Activated T-helper 2 cell treated with anti-CD3 and anti-CD28 coated beads, Interferon-gamma antibody, Interleukin-2, Interleukin-4, amounts not matched to agents 10 μg/mL and 5 μg/mL and 100 μg/mL, durations not matched to agents 14 hours and 24 hours and 36 hours (primary cell): Measurements from ENCODE around the gene SYNGAP1. TPM values are rescaled to one million over a fixed set of nuclear protein-coding genes. Genes with fewer than 3 reads are reported as not detected.

Experiments
- DNase-seq: peaks from one replicate; pipeline ENCODE4 v3.0.0; 2021; ENCODE audit warnings: low spot score
- H3K27ac Mint-ChIP-seq: one replicate; pipeline ENCODE4 v1.8.0; 2021; ENCODE audit warnings: mixed read lengths
- H3K27me3 Mint-ChIP-seq: one replicate; pipeline ENCODE4 v1.8.0; 2021; ENCODE audit warnings: low read depth, mixed read lengths
- H3K36me3 Mint-ChIP-seq: one replicate; pipeline ENCODE4 v1.8.0; 2021; ENCODE audit warnings: low read depth, mixed read lengths
- H3K4me1 Mint-ChIP-seq: one replicate; pipeline ENCODE4 v1.8.0; 2021; ENCODE audit warnings: low read depth, mixed read lengths
- H3K4me3 Mint-ChIP-seq: one replicate; pipeline ENCODE4 v1.8.0; 2021; ENCODE audit warnings: low read depth, mild to moderate bottlenecking, moderate library complexity, mixed read lengths
- H3K9me3 Mint-ChIP-seq: one replicate; pipeline ENCODE4 v1.8.0; 2021; ENCODE audit warnings: mixed read lengths
- intact Hi-C: fragments of 100-400 bp; cut with micrococcal nuclease; formaldehyde crosslinking; loops from one replicate; pipeline ENCODE4 v1.15.1; 2023
- total RNA-seq: library from RNA; stranded (reverse); gene quantifications from 2 replicates; pipeline ENCODE4 v1.2.3, GENCODE V29; 2022

The SYNGAP1 gene
- total RNA-seq, 1 donor from 2014 or later, result 60.1 TPM

GRCh38 chr6:33410050-33410710, 9.7 kb upstream of the SYNGAP1 start:
- Mint-ChIP-seq H3K9me3 (no peaks in the 10 kb centered on the region), H3K4me3 (peak overlapping the region; percentile 88), H3K27me3 (no peaks in the 10 kb centered on the region), H3K27ac (peak overlapping the region; percentile 93), H3K4me1 (peaks cover 38% of the 10 kb centered on the region), H3K36me3 (peaks cover 75% of the 10 kb centered on the region)
- DNase-seq, result peak; percentile 98
- intact Hi-C loops, result loop anchor here (1.0 to 10.0 kb wide), 6 partner anchors 8 to 439 kb away; partner anchors contain the start of genes CUTA, KIFC1, RXRB and SLC39A7

GRCh38 chr6:33410711-33411631, 8.9 kb upstream of the SYNGAP1 start, which contains the start of gene PHF1:
TSS of gene PHF1 (plus strand) at chr6:33411014. CDS start at chr6:33412264, 1,250 bp downstream.
- H3K9me3 Mint-ChIP-seq, result no peaks in the 10 kb centered on the region
- H3K36me3 Mint-ChIP-seq, result peaks cover 75% of the 10 kb centered on the region
- peak within 1 kb of the TSS; percentile 88 for H3K4me3 Mint-ChIP-seq
- peaks cover 37% of the 10 kb centered on the region for H3K4me1 Mint-ChIP-seq
- peak within 1 kb of the TSS; percentile 93 for H3K27ac Mint-ChIP-seq
- no peak for DNase-seq
- intact Hi-C loops, result loop anchor here (1.0 to 10.0 kb wide), 6 partner anchors 7 to 440 kb away; partner anchors contain the start of genes CUTA, KIFC1, RXRB and SLC39A7
- no peaks in the 10 kb centered on the region for H3K27me3 Mint-ChIP-seq

- H3K27ac Mint-ChIP-seq, result peak overlapping the region; percentile 35
- no peak for DNase-seq
- no peaks in the 10 kb centered on the region for H3K27me3 Mint-ChIP-seq
- H3K9me3 Mint-ChIP-seq, result no peaks in the 10 kb centered on the region
- H3K36me3 Mint-ChIP-seq, result peaks cover 75% of the 10 kb centered on the region
- peak overlapping the region; percentile 73 for H3K4me3 Mint-ChIP-seq
- peaks cover 44% of the 10 kb centered on the region for H3K4me1 Mint-ChIP-seq
- intact Hi-C loops, result loop anchor here (2.0 to 10.0 kb wide), 3 partner anchors 211 to 441 kb away; partner anchors contain the start of genes RXRB and SLC39A7
Observed at GRCh38 chr6:33411632-33412005, 8.2 kb upstream of the SYNGAP1 start.

GRCh38 chr6:33412140-33413009, 7.5 kb upstream of the SYNGAP1 start:
- peak overlapping the region; percentile 17 for H3K27ac Mint-ChIP-seq
- intact Hi-C loops, result loop anchor here (10.0 kb wide), 1 partner anchor 282 kb away; no protein-coding TSS in a partner anchor
- H3K36me3 Mint-ChIP-seq, result peaks cover 71% of the 10 kb centered on the region

DNA sequence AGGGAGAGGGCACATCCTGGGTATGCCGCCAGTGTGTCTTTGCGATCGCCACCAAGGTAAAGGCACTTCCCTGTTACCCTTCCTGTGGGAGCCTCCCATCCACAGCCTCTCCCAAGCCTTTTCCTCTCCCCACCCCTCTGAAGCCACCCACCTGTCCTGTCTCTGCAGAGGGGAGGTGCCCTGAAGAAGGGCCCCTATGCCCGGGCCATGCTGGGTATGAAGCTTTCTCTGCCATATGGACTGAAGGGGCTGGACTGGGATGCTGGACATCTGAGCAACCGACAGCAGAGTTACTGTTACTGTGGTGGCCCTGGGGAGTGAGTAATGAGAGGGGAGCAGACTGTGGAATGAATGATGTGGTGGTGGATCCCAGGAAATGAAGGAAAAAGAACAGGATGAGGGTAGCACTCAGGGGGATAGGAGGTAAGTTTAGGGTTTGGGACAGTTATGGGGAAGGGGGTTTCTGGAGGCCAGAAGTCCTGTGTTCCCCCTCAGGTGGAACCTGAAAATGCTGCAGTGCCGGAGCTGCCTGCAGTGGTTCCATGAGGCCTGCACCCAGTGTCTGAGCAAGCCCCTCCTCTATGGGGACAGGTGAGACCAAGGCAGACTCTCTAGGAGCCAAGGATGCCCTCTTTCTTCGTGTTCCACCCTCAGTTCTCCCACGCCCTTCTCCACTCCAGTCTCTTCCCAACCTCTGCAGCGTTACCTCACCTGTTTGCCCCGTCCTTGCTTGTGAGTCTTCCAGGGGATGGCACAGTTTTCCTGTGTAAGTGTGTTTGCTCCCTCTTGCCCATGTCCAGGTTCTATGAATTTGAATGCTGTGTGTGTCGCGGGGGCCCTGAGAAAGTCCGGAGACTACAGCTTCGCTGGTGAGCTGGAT, 6.4 kb upstream of the SYNGAP1 start:
- peak overlapping the region; percentile 9 for H3K27ac Mint-ChIP-seq
- no peaks in the 10 kb centered on the region for H3K27me3 Mint-ChIP-seq
- H3K9me3 Mint-ChIP-seq, result no peaks in the 10 kb centered on the region
- intact Hi-C loops, result loop anchor here (10.0 kb wide), 1 partner anchor 281 kb away; no protein-coding TSS in a partner anchor
- peak overlapping the region; percentile 7 for H3K4me3 Mint-ChIP-seq
- peaks cover 60% of the 10 kb centered on the region for H3K36me3 Mint-ChIP-seq
- H3K4me1 Mint-ChIP-seq, result peaks cover 46% of the 10 kb centered on the region
- DNase-seq, result no peak

More at GRCh38 chr6:33412140-33413009, 7.5 kb upstream of the SYNGAP1 start:
- Mint-ChIP-seq H3K27me3 (no peaks in the 10 kb centered on the region), H3K4me1 (peaks cover 46% of the 10 kb centered on the region), H3K4me3 (peak overlapping the region; percentile 73), H3K9me3 (no peaks in the 10 kb centered on the region)
- DNase-seq, result no peak

GRCh38 chr6:33414592-33415271, 5.1 kb upstream of the SYNGAP1 start:
- Mint-ChIP-seq H3K36me3 (peaks cover 49% of the 10 kb centered on the region), H3K4me3 (no peak overlapping the region), H3K27me3 (no peaks in the 10 kb centered on the region), H3K9me3 (no peaks in the 10 kb centered on the region), H3K27ac (peak overlapping the region; percentile 69), H3K4me1 (peaks cover 53% of the 10 kb centered on the region)
- no peak for DNase-seq
- intact Hi-C loops, result loop anchor here (5.0 to 10.0 kb wide), 3 partner anchors 117 to 1752 kb away; partner anchors contain the start of genes C6orf47, GPANK1 and RGL2

- Mint-ChIP-seq H3K4me1 (peaks cover 51% of the 10 kb centered on the region), H3K27ac (peak overlapping the region; percentile 69), H3K9me3 (no peaks in the 10 kb centered on the region), H3K4me3 (peak overlapping the region; percentile 96), H3K36me3 (peaks cover 46% of the 10 kb centered on the region), H3K27me3 (no peaks in the 10 kb centered on the region)
- intact Hi-C loops, result loop anchor here (5.0 to 10.0 kb wide), 3 partner anchors 119 to 1754 kb away; partner anchors contain the start of genes C6orf47, GPANK1 and RGL2
- DNase-seq, result no peak
Observed at GRCh38 chr6:33415831-33416230, 4.0 kb upstream of the SYNGAP1 start.

GRCh38 chr6:33416386-33417127, 3.3 kb upstream of the SYNGAP1 start:
- H3K9me3 Mint-ChIP-seq, result no peaks in the 10 kb centered on the region
- no peak for DNase-seq
- intact Hi-C loops, result loop anchor here (5.0 to 10.0 kb wide), 3 partner anchors 119 to 1754 kb away; partner anchors contain the start of genes C6orf47, GPANK1 and RGL2
- H3K36me3 Mint-ChIP-seq, result peaks cover 46% of the 10 kb centered on the region
- H3K27me3 Mint-ChIP-seq, result no peaks in the 10 kb centered on the region
- H3K4me1 Mint-ChIP-seq, result peaks cover 54% of the 10 kb centered on the region
- H3K4me3 Mint-ChIP-seq, result peak overlapping the region; percentile 96
- peak overlapping the region; percentile 100 for H3K27ac Mint-ChIP-seq

- Mint-ChIP-seq H3K27me3 (no peaks in the 10 kb centered on the region), H3K36me3 (peaks cover 45% of the 10 kb centered on the region), H3K27ac (peak overlapping the region; percentile 100), H3K9me3 (no peaks in the 10 kb centered on the region), H3K4me3 (peak overlapping the region; percentile 96), H3K4me1 (peaks cover 57% of the 10 kb centered on the region)
- DNase-seq, result no peak
- intact Hi-C loops, result loop anchor here (5.0 to 10.0 kb wide), 3 partner anchors 120 to 1755 kb away; partner anchors contain the start of genes C6orf47, GPANK1 and RGL2
Observed at GRCh38 chr6:33417128-33417902, 2.5 kb upstream of the SYNGAP1 start.
